ENCODE results near the gene CMTM6.
"Not testable (repeated sequence)": the region's sequence is repeated elsewhere in the genome, so short reads cannot be mapped to it uniquely, and the experiment has no call there.

GRCh38 chr3:32462191-32462986, 40.3 kb downstream of the CMTM6 start:
- not testable (repeated sequence) for TF ChIP-seq REST, CTCF, ZNF707, PRDM10, ZBTB48, ZNF558 (tag by site-specific recombination; IDR thresholded peaks at IDR 0.05)

All from HEK293 (cell line).